ENCODE data around the gene ZNF239. TPM values are rescaled to one million over a fixed set of nuclear protein-coding genes. Genes with fewer than 3 reads are reported as not detected.
"Not testable (repeated sequence)": the region's sequence is repeated elsewhere in the genome, so short reads cannot be mapped to it uniquely, and the experiment has no call there.

ZNF239 gene
- total and polyA plus RNA-seq, 2 donors from 2014 or later, result 4.5 to 4.7 TPM

- intact Hi-C loops (cut with DNase I), result no loop called here
- FAIRE-seq, result no peak
Observed at GRCh38 chr10:43605850-43606322, 31.5 kb upstream of the ZNF239 start.

DNA sequence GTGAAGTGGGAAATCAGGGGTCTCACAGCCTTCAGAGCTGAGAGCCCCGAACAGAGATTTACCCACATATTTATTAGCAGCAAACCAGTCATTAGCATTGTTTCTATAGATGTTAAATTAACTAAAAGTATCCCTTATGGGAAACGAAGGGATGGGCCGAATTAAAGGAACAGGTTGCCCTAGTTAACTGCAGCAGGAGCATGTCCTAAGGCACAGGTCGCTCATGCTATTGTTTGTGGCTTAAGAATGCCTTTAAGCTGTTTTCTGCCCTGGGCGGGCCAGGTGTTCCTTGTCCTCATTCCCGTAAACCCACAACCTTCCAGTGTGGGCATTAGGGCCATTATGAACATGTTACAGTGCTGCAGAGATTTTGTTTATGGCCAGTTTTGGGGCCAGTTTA, 27.2 kb upstream of the ZNF239 start:
- H3K27ac ChIP-seq (ENCODE audit: low read depth in 2 of 2, low read length in 2 of 2); H3K9ac ChIP-seq (ENCODE audit: low read length in 3 of 3); intact Hi-C loops (cut with DNase I); FAIRE-seq; DNase-seq; H3K27me3 ChIP-seq (ENCODE audit: control insufficient read depth, insufficient read depth, low read length); H3K4me3 ChIP-seq (ENCODE audit: low read length in 3 of 3); H3K36me3 ChIP-seq (ENCODE audit: control insufficient read depth in 2 of 3, insufficient read depth in 3 of 3, low read length in 3 of 3); H3K4me1 ChIP-seq (ENCODE audit: control insufficient read depth in 2 of 3, insufficient read depth in 2 of 3, low read depth in 1 of 3, low read length in 3 of 3); H3K9me3 ChIP-seq (ENCODE audit: control insufficient read depth in 2 of 3, insufficient read depth in 1 of 3, low read length in 3 of 3): not testable (repeated sequence)

More at GRCh38 chr10:43605850-43606322, 31.5 kb upstream of the ZNF239 start:
- peak overlapping the region in 1 of 3 donors; percentile 27 for H3K9ac ChIP-seq (ENCODE audit: low read length in 3 of 3)
- no peak overlapping the region for H3K27ac ChIP-seq (ENCODE audit: low read depth in 2 of 2, low read length in 2 of 2)
- peak overlapping the region in 2 of 3 donors; percentile 60 to 76 for H3K4me3 ChIP-seq (ENCODE audit: low read length in 3 of 3)
- no peaks in the 10 kb centered on the region for H3K9me3 ChIP-seq (ENCODE audit: control insufficient read depth in 2 of 3, insufficient read depth in 1 of 3, low read length in 3 of 3)
- H3K4me1 ChIP-seq (ENCODE audit: control insufficient read depth in 2 of 3, insufficient read depth in 2 of 3, low read depth in 1 of 3, low read length in 3 of 3), result peaks cover 0 to 5% (median 0%) of the 10 kb centered on the region in 3 donors
- DNase-seq, result no peak
- no peaks in the 10 kb centered on the region for H3K36me3 ChIP-seq (ENCODE audit: control insufficient read depth in 2 of 3, insufficient read depth in 3 of 3, low read length in 3 of 3)
- no peaks in the 10 kb centered on the region for H3K27me3 ChIP-seq (ENCODE audit: control insufficient read depth, insufficient read depth, low read length)
- TF ChIP-seq CTCF (IDR thresholded peaks at IDR 0.05; ENCODE audit: borderline replicate concordance, extremely low read depth, insufficient read depth), result no peak

GRCh38 chr10:43599333-43599732, 24.9 kb upstream of the ZNF239 start:
- no peak overlapping the region for H3K4me3 ChIP-seq (ENCODE audit: low read length in 3 of 3)
- DNase-seq (no peak), FAIRE-seq (no peak)
- no peak overlapping the region for H3K27ac ChIP-seq (ENCODE audit: low read depth in 2 of 2, low read length in 2 of 2)
- H3K9ac ChIP-seq (ENCODE audit: low read length in 3 of 3), result no peak overlapping the region
- intact Hi-C loops (cut with DNase I), result no loop called here
- no peaks in the 10 kb centered on the region for H3K9me3 ChIP-seq (ENCODE audit: control insufficient read depth in 2 of 3, insufficient read depth in 1 of 3, low read length in 3 of 3)
- no peaks in the 10 kb centered on the region for H3K27me3 ChIP-seq (ENCODE audit: control insufficient read depth, insufficient read depth, low read length)
- H3K4me1 ChIP-seq (ENCODE audit: control insufficient read depth in 2 of 3, insufficient read depth in 2 of 3, low read depth in 1 of 3, low read length in 3 of 3), result peaks cover 0 to 6% (median 0%) of the 10 kb centered on the region in 3 donors
- TF ChIP-seq CTCF (IDR thresholded peaks at IDR 0.05; ENCODE audit: borderline replicate concordance, extremely low read depth, insufficient read depth), result no peak
- H3K36me3 ChIP-seq (ENCODE audit: control insufficient read depth in 2 of 3, insufficient read depth in 3 of 3, low read length in 3 of 3), result no peaks in the 10 kb centered on the region

- Histone ChIP-seq H3K27me3 (ENCODE audit: control insufficient read depth, insufficient read depth, low read length) (no peaks in the 10 kb centered on the region), H3K4me1 (ENCODE audit: control insufficient read depth in 2 of 3, insufficient read depth in 2 of 3, low read depth in 1 of 3, low read length in 3 of 3) (peaks cover 0 to 6% (median 0%) of the 10 kb centered on the region in 3 donors), H3K36me3 (ENCODE audit: control insufficient read depth in 2 of 3, insufficient read depth in 3 of 3, low read length in 3 of 3) (no peaks in the 10 kb centered on the region), H3K9me3 (ENCODE audit: control insufficient read depth in 2 of 3, insufficient read depth in 1 of 3, low read length in 3 of 3) (no peaks in the 10 kb centered on the region), H3K27ac (ENCODE audit: low read depth in 2 of 2, low read length in 2 of 2) (no peak overlapping the region), H3K4me3 (ENCODE audit: low read length in 3 of 3) (no peak overlapping the region), H3K9ac (ENCODE audit: low read length in 3 of 3) (no peak overlapping the region)
- FAIRE-seq (no peak), DNase-seq (peak in 1 of 5 donors; percentile 28)
- intact Hi-C loops (cut with DNase I), result no loop called here
- no peak for TF ChIP-seq CTCF (IDR thresholded peaks at IDR 0.05; ENCODE audit: borderline replicate concordance, extremely low read depth, insufficient read depth)
Observed at GRCh38 chr10:43598446-43598845, 24.0 kb upstream of the ZNF239 start.

Measured in kidney (tissue), 14 donors.